ENCODE measurements around the gene KCNJ4. TPM values are rescaled to one million over a fixed set of nuclear protein-coding genes. Genes with fewer than 3 reads are reported as not detected.
A peak's percentile ranks its signal among the peaks of the same experiment; 100 is the strongest.

KCNJ4 gene
- total RNA-seq, 1 experiment from 2014 or later = 0.92 TPM

DNA sequence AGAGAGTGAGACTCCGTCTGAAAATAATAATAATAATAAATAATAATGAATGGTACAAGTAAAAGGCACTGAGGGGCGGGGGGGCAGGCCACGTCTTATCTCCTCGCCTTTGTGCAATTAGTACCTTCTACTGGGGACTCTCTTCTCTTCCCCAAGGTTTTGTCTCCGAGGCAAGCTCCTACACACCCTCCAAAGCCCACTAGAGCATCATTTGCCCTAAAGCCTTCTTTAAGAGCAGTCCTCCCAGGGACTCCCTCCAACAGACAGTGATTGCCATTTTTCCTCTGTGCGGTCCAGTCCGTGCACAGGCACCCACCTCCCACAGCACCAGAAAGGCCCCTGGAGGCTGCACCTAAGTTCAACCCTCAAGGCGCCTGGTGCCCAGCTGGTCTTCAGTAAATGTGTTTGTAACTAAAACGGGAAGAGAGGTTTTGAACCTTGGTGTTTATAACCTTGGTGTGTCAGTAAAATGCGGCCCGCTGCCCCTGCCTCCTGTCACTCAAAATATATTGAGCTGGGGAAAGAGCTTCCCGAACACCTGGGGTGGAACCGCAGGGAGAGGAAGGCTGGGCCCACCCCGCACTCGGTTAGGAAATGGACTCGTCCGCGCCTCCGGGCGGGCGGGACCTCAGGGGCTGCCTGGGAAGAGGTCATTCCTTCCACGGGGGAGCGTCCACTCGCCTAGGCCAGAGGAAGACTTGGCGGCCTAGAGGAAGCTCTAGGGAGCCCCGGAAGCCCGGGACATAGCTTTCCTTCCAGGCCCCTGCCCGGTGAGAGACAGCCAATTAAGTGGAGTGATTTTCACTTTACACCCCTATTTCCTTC lies 8.2 kb upstream of the KCNJ4 start:
- Histone ChIP-seq H3K9ac (ENCODE audit: extremely low read depth, insufficient read length, low read length) (no peak overlapping the region), H2AK5ac (ENCODE audit: insufficient read length, low read length) (no peak overlapping the region), H3K56ac (ENCODE audit: insufficient read length, low read depth, low read length) (no peak overlapping the region), H3K23ac (ENCODE audit: insufficient read length, low read depth, low read length) (no peak overlapping the region), H3K23me2 (ENCODE audit: insufficient read length, low read depth, low read length, poor library complexity, severe bottlenecking) (peaks cover 7% of the 10 kb centered on the region), H3K79me2 (ENCODE audit: insufficient read depth, low read length) (no peaks in the 10 kb centered on the region), H3T11ph (ENCODE audit: low read length) (no peak overlapping the region), H3K27ac (ENCODE audit: insufficient read length, low read depth, low read length) (no peak overlapping the region), H4K91ac (ENCODE audit: insufficient read length, low read depth, low read length) (no peak overlapping the region), H4K8ac (replicated peaks; ENCODE audit: insufficient read length, low read depth, low read length) (no peak overlapping the region), H3K4me2 (ENCODE audit: insufficient read depth, insufficient read length, low read length) (peak overlapping the region; percentile 6), H3K18ac (ENCODE audit: insufficient read length, low read depth, low read length) (no peak overlapping the region), H2BK20ac (ENCODE audit: low read depth, low read length, poor library complexity, severe bottlenecking) (no peak overlapping the region), H2BK15ac (ENCODE audit: low read depth, low read length) (no peak overlapping the region), H2BK120ac (ENCODE audit: low read depth, low read length, poor library complexity, severe bottlenecking) (no peak overlapping the region), H3K27me3 (ENCODE audit: insufficient read depth, low read length) (peaks cover 2% of the 10 kb centered on the region; the same call in 1 of the 2 replicates), H2BK12ac (ENCODE audit: insufficient read length, low read depth, low read length) (no peak overlapping the region), H4K5ac (ENCODE audit: insufficient read length, low read depth, low read length) (no peak overlapping the region), H2BK5ac (ENCODE audit: insufficient read length, low read length) (no peak overlapping the region), H3K4ac (ENCODE audit: low read depth, low read length) (no peak overlapping the region), H3K79me1 (ENCODE audit: insufficient read depth, low read depth, low read length, poor library complexity, severe bottlenecking) (no peaks in the 10 kb centered on the region), H3K4me1 (ENCODE audit: insufficient read depth, low read length) (no peaks in the 10 kb centered on the region; the same call in 1 of the 2 replicates), H3K14ac (ENCODE audit: insufficient read depth, low read length) (no peak overlapping the region), H3K9me3 (ENCODE audit: control insufficient read depth, low read depth, low read length) (no peaks in the 10 kb centered on the region), H4K20me1 (ENCODE audit: control insufficient read depth, insufficient read depth, insufficient read length) (peaks cover 3% of the 10 kb centered on the region), H2AFZ (ENCODE audit: low read length) (no peak overlapping the region)
- peak; percentile 78 for DNase-seq
- no peaks in the 10 kb centered on the region; a peak in 1 of 7 replicates for H3K36me3 Mint-ChIP-seq (ENCODE audit: insufficient read depth in 1 of 3, low read depth in 3 of 3)
- no peak overlapping the region for H3K27ac Mint-ChIP-seq
- peaks cover 91% of the 10 kb centered on the region for H3K27me3 Mint-ChIP-seq (ENCODE audit: low read depth)
- H3K4me3 Mint-ChIP-seq = peak overlapping the region in 1 of 2 experiments; percentile 34; a peak in 2 of 5 replicates
- H3K9me3 Mint-ChIP-seq = no peaks in the 10 kb centered on the region
- H3K4me1 Mint-ChIP-seq = peaks cover 33 to 41% of the 10 kb centered on the region in 2 experiments
- TF ChIP-seq, protein P1, sequence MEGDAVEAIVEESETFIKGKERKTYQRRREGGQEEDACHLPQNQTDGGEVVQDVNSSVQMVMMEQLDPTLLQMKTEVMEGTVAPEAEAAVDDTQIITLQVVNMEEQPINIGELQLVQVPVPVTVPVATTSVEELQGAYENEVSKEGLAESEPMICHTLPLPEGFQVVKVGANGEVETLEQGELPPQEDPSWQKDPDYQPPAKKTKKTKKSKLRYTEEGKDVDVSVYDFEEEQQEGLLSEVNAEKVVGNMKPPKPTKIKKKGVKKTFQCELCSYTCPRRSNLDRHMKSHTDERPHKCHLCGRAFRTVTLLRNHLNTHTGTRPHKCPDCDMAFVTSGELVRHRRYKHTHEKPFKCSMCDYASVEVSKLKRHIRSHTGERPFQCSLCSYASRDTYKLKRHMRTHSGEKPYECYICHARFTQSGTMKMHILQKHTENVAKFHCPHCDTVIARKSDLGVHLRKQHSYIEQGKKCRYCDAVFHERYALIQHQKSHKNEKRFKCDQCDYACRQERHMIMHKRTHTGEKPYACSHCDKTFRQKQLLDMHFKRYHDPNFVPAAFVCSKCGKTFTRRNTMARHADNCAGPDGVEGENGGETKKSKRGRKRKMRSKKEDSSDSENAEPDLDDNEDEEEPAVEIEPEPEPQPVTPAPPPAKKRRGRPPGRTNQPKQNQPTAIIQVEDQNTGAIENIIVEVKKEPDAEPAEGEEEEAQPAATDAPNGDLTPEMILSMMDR (conservative IDR thresholded peaks at IDR 0.05) = no peak
- WGBS (ENCODE audit: extremely low coverage, insufficient read length, low lambda C conversion rate) = no CpG with 5 or more reads among the region's 28 CpGs

Measured in H9 (cell line).